GM12873 (cell line): ENCODE data around the gene EID1.

Experiments
- TF ChIP-seq, protein P1 (sequence below): IDR thresholded peaks from 2 replicates; pipeline ENCODE4 v1.5.1; 2012; ENCODE audit warnings: low read depth, mild to moderate bottlenecking, moderate library complexity, low read length, control low read depth; ENCODE audit not compliant: insufficient read depth; ENCODE audit errors: missing control alignments

Gene EID1, protein sequence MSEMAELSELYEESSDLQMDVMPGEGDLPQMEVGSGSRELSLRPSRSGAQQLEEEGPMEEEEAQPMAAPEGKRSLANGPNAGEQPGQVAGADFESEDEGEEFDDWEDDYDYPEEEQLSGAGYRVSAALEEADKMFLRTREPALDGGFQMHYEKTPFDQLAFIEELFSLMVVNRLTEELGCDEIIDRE

DNA sequence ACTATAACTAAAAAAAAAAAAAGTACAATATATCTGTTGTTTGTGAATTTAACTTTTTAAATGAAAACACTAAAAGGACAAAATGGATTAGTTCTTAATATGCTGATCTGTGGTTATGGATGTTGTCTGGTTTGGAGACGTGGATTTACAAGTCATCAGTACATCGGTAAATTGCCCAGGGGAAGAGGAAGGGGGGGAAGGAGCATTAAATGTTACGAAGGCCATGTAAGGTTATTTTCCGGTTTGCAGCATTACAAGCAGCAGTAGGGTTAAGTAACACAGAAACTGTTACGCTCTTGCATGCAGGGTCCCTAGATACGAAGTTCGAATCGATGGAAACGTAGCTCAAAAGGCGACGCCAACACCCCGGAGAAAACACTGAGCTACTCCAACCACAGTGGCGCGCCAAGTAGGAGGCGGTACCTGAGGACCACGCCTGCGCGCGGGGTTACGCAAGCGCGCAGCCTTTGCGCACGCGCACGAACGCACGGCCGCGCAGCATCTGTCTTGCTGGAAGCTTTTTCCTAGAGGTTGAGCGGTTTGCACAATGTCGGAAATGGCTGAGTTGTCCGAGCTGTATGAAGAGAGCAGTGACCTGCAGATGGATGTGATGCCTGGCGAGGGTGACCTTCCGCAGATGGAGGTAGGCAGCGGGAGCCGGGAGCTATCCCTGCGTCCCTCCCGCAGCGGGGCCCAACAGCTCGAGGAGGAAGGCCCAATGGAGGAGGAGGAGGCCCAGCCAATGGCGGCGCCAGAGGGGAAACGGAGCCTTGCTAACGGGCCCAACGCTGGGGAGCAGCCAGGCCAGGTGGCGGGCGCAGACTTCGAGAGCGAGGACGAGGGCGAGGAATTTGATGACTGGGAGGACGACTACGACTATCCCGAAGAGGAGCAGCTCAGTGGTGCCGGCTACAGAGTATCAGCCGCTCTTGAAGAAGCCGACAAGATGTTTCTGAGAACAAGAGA lies at the start of gene EID1:
Gene EID1, plus strand, starts transcription at position 505 of the 966 bp plus-strand sequence. Its CDS starts 43 bp downstream, at position 548.
- TF ChIP-seq, protein P1, sequence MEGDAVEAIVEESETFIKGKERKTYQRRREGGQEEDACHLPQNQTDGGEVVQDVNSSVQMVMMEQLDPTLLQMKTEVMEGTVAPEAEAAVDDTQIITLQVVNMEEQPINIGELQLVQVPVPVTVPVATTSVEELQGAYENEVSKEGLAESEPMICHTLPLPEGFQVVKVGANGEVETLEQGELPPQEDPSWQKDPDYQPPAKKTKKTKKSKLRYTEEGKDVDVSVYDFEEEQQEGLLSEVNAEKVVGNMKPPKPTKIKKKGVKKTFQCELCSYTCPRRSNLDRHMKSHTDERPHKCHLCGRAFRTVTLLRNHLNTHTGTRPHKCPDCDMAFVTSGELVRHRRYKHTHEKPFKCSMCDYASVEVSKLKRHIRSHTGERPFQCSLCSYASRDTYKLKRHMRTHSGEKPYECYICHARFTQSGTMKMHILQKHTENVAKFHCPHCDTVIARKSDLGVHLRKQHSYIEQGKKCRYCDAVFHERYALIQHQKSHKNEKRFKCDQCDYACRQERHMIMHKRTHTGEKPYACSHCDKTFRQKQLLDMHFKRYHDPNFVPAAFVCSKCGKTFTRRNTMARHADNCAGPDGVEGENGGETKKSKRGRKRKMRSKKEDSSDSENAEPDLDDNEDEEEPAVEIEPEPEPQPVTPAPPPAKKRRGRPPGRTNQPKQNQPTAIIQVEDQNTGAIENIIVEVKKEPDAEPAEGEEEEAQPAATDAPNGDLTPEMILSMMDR, result no peak

DNA sequence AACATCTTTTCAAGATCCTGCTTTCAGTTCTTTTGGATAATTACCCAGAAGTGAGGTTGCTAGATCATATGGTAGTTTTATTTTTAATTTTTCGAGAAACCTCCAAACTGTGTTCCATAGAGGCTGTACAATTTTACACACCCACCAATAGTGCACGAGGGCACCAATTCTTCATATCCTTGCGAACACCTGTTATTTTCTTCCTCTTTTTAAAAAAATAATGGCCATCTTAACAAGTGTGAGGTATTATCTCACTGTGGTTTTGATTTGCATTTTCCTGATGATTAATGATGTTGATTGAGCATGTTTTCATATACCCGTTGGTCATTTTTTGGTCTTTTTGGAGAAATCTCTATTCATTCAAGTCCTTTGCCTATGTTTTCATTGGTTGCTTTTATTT lies 49.5 kb upstream of the EID1 start:
- TF ChIP-seq, protein P1, result no peak

DNA sequence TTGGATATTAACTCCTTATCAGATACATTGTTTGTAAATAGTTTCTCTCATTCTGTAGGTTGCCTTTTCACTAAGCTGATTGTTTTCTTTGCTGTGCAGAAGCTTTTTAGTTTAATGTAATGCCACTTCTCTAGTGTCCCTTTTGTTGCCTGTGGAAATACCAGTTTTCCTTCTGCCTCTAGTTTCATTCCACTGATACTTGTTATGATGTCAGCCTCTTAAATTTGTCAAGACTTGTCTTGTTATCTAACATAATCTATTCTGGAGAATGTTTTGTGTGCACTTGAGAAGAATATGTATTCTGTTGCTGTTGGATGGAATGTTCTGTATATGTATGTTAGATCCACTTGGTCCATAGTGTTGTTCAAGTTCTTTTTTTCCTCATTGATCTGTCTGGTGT lies 49.0 kb upstream of the EID1 start:
- TF ChIP-seq, protein P1, result no peak

DNA sequence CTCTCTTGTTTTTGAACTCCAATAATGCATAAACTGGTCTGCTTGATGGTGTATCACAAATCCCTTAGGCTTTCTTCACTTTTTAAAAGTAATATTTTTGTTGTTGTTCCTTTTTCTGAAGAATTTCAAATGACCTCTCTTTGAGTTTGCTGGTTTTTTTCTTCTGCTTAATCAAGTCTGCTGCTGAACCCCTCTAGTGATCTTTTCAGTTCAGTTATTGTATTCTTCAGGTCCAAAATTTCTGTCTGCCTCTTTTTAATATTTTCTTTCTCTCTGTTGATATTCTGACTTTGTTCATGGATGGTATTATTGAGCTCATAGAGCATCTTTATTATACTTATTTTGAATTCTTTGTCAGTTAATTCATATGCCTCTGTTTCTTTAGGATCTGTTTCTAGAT lies 45.3 kb upstream of the EID1 start:
- TF ChIP-seq, protein P1, result no peak

DNA sequence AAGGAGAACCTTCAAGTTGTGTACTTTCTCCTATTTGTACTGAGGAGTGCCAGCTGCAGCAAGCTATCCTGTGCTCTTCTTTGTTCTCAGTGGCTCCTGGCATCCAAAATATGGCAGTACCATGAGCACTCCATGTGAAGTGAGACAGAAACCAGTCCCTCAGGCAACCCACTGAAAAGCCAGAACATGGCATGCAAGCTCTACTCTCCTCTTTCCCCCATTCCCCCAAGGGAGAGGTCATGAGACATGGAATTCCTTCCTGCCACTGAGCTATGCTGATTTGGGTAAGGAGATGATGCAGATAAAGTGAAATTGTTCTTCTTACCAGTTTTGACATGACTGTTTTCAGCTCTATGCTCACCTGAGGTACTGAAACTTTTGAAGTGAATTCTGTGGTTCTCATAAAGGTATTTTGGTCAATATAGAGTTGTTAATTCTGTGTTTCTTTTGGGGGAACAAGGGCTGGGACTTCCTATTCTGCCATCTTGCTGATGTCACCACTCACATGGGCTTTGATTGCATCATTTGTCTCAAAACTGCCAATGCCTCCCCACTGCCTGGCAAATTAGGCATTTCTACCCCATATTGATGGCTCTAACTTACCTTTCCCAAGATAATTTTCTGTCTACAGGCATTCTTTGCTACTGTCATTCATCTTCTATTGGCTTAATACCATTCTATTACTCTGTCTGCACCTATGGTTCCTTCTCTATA lies 44.3 kb upstream of the EID1 start:
- TF ChIP-seq, protein P1, result no peak

DNA sequence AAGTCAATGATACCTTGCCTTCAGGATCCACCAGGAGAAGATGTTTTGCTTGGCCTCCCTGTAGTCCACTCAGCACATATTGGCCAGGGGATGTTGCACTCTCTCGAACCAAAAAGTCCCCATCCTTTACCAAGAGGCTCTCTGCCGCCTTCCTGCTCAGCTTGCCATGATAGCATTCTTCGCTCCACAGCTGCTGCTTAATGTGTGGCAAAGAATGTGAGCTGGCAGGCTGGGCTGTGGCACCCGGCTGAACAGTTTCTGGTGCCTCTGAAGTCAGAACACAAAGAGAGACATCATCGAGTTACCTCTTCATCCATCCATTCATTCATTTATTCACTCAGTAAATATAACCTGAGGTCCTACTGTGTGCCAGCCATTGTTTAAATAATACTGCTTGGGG lies 43.2 kb upstream of the EID1 start:
- TF ChIP-seq, protein P1, result no peak

DNA sequence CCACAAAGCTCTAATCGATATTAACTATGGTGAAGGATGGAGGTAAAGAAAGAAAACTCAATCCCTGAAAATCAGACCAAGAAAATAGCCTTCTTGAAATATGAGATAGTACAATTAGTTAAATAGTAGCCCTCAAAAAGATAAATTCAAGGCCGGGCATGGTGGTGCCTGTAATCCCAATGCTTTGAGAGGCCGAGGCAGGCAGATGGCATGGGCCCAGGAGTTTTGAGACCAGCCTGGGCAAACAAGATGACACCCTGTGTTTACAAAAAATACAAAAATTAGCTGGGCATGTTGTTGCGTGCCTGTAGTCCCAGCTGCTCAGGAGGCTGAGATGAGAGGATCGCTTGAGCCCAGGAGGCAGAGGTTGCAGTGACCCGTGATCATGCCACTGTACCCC lies 35.4 kb upstream of the EID1 start:
- TF ChIP-seq, protein P1, result no peak
